GM21528 (cell line): Measurements from ENCODE around the gene RASGRF1.
"Not testable (repeated sequence)": the region's sequence is repeated elsewhere in the genome, so short reads cannot be mapped to it uniquely, and the experiment has no call there.

Experiments
- ATAC-seq: cut with Tn5 transposase; IDR thresholded peaks from one replicate; pipeline ENCODE4 v1.9.1; 2021; ENCODE audit warnings: mild to moderate bottlenecking, moderate library complexity; ENCODE audit not compliant: unreplicated experiment, low FRiP score

The RASGRF1 gene

DNA sequence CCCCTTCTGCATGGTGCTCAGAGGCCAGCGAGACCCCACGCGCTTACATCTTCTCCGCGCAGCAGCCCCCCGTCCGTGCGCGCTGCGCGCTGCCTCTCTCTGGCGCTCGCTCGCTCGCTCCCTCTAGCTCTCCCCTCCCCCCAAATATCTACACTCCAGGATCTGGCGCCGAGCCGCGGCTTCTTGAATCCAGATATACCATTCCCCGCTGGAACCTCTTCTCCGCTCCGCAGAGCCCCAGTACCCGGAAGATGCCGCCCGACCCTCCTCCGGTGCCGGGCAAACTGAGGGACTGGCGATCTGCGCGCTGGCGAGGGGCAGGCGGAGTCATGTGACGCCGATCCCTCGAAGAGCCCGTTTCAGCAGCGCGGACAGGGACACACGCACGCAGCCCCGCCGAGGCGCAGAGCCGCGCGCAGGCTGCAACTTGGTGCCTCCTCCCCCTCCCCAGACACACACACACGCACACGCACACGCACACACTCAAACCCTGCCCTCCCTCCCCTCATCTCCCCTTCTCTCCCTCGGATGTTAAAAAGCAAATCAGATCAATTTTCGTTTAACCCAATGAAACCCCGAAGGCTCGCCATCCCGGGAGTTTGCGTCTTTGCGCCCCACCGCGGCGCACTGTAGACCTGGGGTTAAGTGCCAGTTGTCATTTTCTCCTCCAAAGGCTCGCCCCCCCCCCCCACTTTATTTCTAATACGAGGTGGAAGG is at the start of gene RASGRF1:
Gene RASGRF1 (minus strand): TSS at position 294 of the 717 bp plus-strand sequence. CDS start 282 bp downstream, at position 12.
- ATAC-seq, result no peak

DNA sequence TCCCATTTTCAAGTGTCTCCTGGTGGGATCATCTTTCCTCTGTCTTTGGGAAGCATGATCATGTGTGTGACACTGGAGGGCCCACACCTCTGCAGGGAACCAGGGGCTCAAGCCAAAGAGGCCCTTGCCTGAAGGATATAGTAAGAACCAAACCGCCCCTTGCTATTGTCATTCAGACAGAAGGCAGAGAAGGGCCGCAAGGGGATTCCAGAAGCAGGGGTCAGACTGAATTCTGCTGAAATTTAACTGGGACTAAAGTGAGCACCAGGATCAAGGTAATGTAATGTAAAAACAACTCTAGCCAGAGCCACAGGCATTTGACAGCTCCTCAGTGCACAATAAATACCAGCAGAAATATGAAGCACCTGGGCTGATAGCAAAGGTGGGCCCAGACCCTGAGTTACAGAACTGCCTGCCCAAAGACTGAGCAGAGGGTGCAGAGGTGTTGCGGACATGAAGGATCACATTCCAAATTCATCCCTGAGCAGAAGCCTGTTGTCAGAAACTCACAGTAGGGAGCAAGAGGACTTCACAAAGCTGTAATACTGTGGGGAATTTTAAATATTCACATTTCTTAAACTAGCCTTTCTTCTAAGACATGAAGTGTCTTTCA is 46.0 kb upstream of the RASGRF1 start:
- ATAC-seq, result no peak

- no peak for ATAC-seq
Observed at GRCh38 chr15:79133309-79133708, 42.7 kb upstream of the RASGRF1 start.

DNA sequence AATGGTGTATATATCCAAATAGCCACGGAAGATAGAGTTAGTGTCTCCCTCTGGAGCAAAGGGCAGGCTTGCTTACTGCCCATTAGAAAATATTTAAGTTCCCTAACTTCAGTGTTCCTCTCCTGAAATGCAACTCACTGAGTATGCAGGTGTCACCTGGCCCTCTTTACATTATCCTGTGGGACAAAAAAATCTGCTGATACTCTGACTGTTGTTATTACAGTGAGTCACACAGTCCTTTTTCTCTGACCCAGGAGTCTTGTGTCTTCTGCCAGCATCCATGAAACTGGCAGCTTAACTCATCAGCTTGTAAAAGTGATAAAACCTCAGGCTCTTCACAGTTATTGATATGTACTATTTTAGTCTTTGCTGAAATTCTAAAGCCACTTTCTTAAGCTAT is 42.2 kb upstream of the RASGRF1 start:
- no peak for ATAC-seq

GRCh38 chr15:79132361-79132760 is 41.8 kb upstream of the RASGRF1 start:
- ATAC-seq, result no peak

DNA sequence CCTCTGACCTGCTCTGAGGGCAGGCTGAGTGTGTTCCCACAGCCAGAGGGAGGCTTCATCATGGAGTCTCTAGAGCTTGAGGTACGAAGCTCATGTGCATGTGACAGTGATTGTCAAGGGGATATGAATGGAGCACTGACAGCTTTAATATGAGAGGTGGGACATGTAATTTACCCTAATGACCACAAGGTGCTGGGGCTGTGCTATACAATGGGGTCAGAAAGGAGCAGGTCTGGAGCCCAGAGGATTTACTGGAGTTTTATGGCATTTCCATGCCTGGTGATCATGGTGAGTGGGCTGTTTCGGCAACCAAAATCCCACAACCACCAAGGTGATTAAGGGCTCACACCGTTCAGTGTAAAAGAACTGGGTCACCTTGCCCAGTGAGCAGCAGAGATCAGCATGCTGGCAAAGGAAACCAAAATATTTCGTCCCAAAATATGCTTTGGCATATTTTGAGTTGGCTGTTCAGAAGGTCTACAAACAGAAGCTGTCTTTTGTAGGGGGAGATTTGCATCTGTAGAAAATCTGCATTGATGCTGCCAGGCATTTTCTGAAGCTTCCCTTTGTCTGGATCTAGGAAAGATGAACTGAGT is 40.1 kb upstream of the RASGRF1 start:
- no peak for ATAC-seq

DNA sequence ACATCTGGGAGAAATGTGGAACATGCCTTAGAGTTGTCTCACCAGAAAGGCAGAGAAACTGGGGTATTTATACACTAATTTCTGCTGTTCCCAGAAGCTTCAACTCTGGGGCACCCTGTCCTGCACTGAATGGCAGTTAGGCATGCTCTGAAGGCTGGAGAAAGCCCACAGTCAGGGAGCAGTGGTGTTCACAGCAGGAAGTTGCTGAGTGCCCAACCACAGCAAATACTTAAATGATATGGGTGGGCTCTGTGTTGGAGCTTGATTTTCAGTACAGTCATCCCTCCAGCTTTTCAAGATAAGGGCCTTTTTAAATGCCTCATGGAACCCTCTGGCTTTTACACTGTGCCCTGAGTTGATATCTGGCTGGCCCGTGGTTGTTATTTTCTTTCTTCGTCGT is 38.7 kb upstream of the RASGRF1 start:
- ATAC-seq, result no peak

GRCh38 chr15:79128556-79128955 is 38.0 kb upstream of the RASGRF1 start:
- ATAC-seq, result no peak

- ATAC-seq, result no peak
Observed at GRCh38 chr15:79124388-79124787, 33.8 kb upstream of the RASGRF1 start.

DNA sequence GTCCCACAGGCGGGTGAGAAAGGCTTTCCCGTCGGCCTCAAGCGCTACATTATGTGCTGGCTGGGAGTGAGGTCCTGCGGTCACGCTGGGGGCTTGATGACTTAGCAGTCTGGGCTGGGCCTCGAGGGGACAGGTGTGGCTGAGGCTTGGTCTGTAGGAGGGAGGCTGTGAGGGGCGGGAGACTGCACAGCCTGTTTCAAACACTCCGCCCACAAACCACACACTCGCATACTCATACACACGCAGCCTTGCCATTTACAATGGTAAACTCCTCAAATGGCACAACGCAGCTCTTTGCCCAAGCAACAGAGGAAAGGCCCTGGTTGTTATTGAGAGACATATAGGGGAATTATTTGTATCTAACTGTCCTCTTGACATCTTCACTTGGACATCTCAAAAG is 32.4 kb upstream of the RASGRF1 start:
- ATAC-seq, result no peak

GRCh38 chr15:79122391-79122790 is 31.8 kb upstream of the RASGRF1 start:
- no peak for ATAC-seq

DNA sequence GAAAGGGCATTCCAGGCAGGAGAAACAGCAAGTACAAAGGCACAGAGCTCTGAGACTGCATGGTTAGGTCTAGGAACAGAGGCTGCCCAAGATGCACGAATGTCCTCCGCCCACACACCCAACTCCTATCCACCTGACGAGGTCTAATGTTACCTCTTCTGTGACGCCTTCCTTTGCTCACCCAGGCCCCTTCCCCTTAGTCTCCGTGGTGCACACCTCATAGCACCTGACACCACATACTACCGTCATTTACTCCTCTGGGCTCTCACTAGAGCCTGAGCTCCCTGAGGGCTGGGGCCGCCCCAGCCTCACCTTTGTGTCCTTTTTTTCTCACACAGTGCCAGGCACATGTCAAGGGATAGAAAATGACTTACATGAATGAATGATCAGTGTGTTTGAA is 31.0 kb upstream of the RASGRF1 start:
- no peak for ATAC-seq

DNA sequence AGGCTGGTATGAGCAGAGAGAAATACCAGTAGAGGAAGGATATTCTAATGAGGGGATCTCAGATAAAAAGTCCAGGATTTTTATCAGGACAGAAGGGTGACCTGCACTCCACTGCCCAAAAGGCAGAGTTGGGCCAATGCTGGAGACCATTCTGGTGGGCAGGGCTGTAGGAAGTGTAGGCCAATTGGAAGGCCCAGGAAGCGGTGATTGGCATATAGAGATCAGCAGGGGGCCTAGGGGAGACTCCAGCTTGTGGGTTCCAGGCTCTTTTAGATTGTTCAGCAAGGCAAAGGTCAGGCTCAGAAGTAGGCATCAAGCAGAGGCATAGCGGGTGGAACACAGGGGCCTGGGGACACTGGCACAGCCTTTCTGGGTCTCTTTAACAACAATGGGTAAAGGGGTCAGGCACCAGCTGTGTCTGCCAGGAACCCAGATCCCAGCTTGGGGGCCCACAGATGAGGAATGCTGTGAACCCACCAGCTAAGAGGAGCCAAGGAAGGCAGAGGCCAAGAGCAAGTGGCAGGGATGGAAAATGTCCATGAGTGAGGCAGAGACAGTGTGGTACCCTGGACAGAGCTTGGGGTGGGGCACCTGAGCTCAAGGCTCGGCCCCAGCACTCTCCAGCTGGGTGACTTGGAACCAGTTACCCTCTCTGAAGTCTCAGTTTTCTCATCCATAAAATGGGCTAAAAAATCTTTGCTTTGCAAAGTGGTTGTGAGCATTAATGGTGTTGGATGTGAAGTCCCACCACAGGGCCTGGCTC is 27.0 kb upstream of the RASGRF1 start:
- no peak for ATAC-seq

GRCh38 chr15:79116771-79117170 is 26.2 kb upstream of the RASGRF1 start:
- ATAC-seq, result no peak

- no peak for ATAC-seq
Observed at GRCh38 chr15:79115986-79116665, 25.5 kb upstream of the RASGRF1 start.

GRCh38 chr15:79113831-79114230 is 23.3 kb upstream of the RASGRF1 start:
- ATAC-seq, result no peak

GRCh38 chr15:79111404-79111803 is 20.8 kb upstream of the RASGRF1 start:
- not testable (repeated sequence) for ATAC-seq

DNA sequence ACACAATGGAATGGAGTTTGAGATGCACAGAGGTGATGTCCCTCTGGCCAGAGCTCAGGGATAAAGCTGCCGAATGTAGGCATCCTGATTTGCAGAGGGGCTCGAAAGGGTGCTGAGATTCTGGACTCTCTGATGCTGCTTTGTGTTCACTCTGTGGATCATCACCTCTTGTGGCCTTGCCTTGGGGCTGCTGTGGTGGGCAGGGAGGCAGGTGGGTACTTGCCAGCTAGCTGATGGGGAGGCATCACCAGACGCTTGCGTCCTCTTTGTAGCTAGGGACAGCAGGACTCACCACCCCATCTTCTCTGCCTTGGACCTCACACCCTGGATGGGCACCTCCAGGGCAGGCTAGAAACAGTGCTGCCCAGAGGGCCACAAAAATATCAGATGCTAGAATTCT is 14.6 kb upstream of the RASGRF1 start:
- ATAC-seq, result no peak

DNA sequence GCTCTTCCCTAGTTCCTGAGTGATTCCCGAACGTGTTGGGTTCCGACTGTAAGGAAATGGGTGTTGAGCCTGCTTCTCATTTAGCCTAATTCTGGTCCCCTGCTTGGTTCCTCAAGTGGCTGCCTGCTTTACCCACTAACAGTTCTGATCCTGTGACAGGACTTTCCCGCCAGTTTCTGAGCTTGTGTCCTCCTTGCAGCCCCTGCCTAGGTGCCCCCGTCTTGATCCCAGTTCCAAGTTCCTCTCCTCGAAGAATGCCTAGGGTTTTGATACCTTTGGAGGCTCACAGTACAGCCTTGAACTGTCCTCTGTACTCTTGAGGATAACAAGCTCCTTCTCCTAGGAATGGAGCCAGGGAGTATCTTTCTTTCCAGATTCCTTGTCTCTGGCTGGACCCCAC is 12.0 kb upstream of the RASGRF1 start:
- ATAC-seq, result no peak

DNA sequence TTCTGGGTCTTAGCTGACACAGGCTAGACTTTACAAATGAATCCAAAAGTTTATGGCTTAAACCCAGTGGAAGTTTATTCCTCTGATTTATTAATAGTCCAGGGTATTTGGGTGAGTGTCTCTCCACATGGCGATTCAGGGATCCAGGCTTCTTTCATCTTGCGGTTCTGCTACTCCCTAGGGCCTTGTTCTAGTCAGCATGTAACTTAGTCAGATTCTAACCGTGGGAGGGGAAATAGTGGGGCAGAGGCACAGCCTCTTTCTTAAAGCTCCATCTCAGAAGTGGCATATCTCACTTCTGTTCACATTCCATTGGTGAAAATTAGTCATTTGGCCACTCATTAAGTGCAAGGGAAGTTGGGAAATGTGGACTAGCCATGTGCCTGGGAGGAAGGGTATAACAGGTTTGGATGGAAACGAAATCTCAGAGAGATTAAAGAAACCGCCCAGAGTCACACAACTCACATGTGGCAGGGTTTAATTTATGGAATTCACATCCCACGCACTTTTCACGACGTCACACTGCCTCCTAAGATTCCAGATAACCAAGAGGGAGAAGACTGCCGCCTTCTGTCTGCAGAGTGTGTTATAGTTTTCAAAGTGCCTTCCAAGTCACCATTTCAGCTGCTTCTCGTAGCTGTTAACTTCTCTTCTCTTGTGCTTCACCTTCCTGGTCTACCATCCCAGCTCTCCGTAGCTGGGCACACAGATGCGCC is 11.4 kb upstream of the RASGRF1 start:
- no peak for ATAC-seq
